Heart right ventricle (tissue), 16 donors: Measurements from ENCODE around the gene QRICH2. TPM values are rescaled to one million over a fixed set of nuclear protein-coding genes. Genes with fewer than 3 reads are reported as not detected.
"Not testable (repeated sequence)": the region's sequence is repeated elsewhere in the genome, so short reads cannot be mapped to it uniquely, and the experiment has no call there.

ENCODE experiments used
- ATAC-seq, 8 donors: fragments of 200-7000 bp; cut with Tn5 transposase; one replicate each; pipeline ENCODE4 v1.9.1; 2020; ENCODE audit warnings: mild to moderate bottlenecking in 8 of 8, moderate library complexity in 8 of 8, moderate number of reproducible peaks in 1 of 8
- DNase-seq, 2 donors: peaks; one replicate each; pipeline ENCODE4 v3.0.0-alpha.2; 2020
- H3K27ac ChIP-seq, 10 donors: fragments of 200-600 bp; sonication (generic) in 2 of 10; one replicate each; pipeline versions ENCODE4 v1.5.0 to v1.8.0; 2020 to 2022; ENCODE audit warnings: mild to moderate bottlenecking in 3 of 10
- H3K27me3 ChIP-seq, 7 donors: fragments of 200-600 bp; one replicate each; pipeline ENCODE4 v1.8.0; 2021 to 2022; ENCODE audit warnings: mild to moderate bottlenecking in 2 of 7
- H3K36me3 ChIP-seq, 9 donors: fragments of 200-600 bp; sonication (generic) in 1 of 9; one replicate each; pipeline versions ENCODE4 v1.5.0 to v1.8.0; 2020 to 2022; ENCODE audit warnings: mild to moderate bottlenecking in 2 of 9
- H3K4me1 ChIP-seq, 9 donors: fragments of 200-600 bp; sonication (generic) in 1 of 9; one replicate each; pipeline versions ENCODE4 v1.5.0 to v1.8.0; 2020 to 2022; ENCODE audit warnings: mild to moderate bottlenecking in 4 of 9
- H3K4me3 ChIP-seq, 10 donors: fragments of 200-600 bp; sonication (generic) in 2 of 10; one replicate each; pipeline versions ENCODE4 v1.5.0 to v1.8.0; 2020 to 2022; ENCODE audit warnings: mild to moderate bottlenecking in 7 of 10, moderate library complexity in 2 of 10
- H3K9me3 ChIP-seq, 11 donors: fragments of 200-600 bp in 10 of 11; sonication (generic) in 2 of 11; one replicate each; pipeline versions ENCODE4 v1.5.0 to v1.8.0; 2013 to 2022; ENCODE audit warnings: mild to moderate bottlenecking in 2 of 11, control low read depth in 1 of 11, moderate library complexity in 1 of 11
- CTCF ChIP-seq, 9 donors: fragments of 200-600 bp; sonication (generic) in 2 of 9; IDR thresholded peaks; one replicate each; pipeline versions ENCODE4 v1.5.0 to v1.8.0; 2021 to 2022; ENCODE audit warnings: antibody characterized with exemption in 9 of 9, mild to moderate bottlenecking in 5 of 9, moderate library complexity in 1 of 9
- WGBS, 2 donors: extraction: QIAGEN DNeasy Blood & Tissue Kit; methylation state at CpG; one replicate each; pipeline ENCODE4 v1.1.7; 2013; ENCODE audit warnings: inconsistent platforms in 1 of 2; 5-methylcytosine and 5-hydroxymethylcytosine counted together
- intact Hi-C, 10 donors: fragments of 100-400 bp; cut with DNase I; formaldehyde crosslinking; loops; one replicate each; pipeline versions ENCODE4 v1.11.1 to v1.14.2; 2022
- polyA plus RNA-seq, 2 donors: library from polyadenylated mRNA; stranded (reverse); fragments of 200-250 nt; gene quantifications; one replicate each; pipeline ENCODE4 v1.2.3, GENCODE V29; 2013
- total RNA-seq, 10 donors: library from RNA; stranded (reverse); fragmentation: NEBNext Ultra II Directional in 3 of 10; extraction: Animal tissue kit (Norgen Biotek cat#: 25700) in 3 of 10; gene quantifications; one replicate each; pipeline versions ENCODE4 v1.2.1 to v1.2.4, GENCODE V29; 2021 to 2023
- donor health status: Arrhythmogenic right ventricular cardiomyopathy.
- donor health status: ischemic (EF 13 %, LVEDD 7.1; RV severe dilation, severe dysfunction).
- donor health status: healthy with polysubstance abuse.
- donor health status: DM: no; HTN: yes; CAD: no.
- donor health status: DM: no; HTN: no; CAD: no.
- donor health status: ischemic (EF 25% LVEDD 6.9; RV normal size, moderate dysfunction).
- donor health status: ischemic (EF 25% LVEDD 5.7; RV mildly dilated, moderate dysfunction).
- donor health status: healthy.
- donor health status: DM: yes; HTN: yes; CAD: no.
- donor health status: Ischemic cardiomyopathy.
- donor health status: ischemic (EF 35%, LVEDD 5.7; RV mildly dilated, moderate dysfunction).
- donor health status: nonischemic (EF 11% LVEDD 7.7; RV severe dilation, severe dysfunction).
- donor health status: DM: yes; HTN: yes; CAD: no.
- donor health status: PGD.
- donor health status: ischemic (EF 29% LVEDD 5.4; RV normal size, mild dysfunction).
- donor health status: nonischemic (EF 23%, LVEDD 6.1; RV moderate dilation, normal function).

The QRICH2 gene
- total and polyA plus RNA-seq, 12 donors = 0.98 to 8.9 (median 2.0) TPM

- Histone ChIP-seq H3K9me3 (no peaks in the 10 kb centered on the region), H3K36me3 (peaks cover 0 to 34% (median 16%) of the 10 kb centered on the region in 9 donors), H3K4me1 (peaks cover 0 to 28% (median 24%) of the 10 kb centered on the region in 9 donors), H3K4me3 (no peak overlapping the region), H3K27ac (no peak overlapping the region), H3K27me3 (no peaks in the 10 kb centered on the region)
- DNase-seq (no peak), ATAC-seq (no peak)
- no peak for TF ChIP-seq CTCF (IDR thresholded peaks at IDR 0.05)
- intact Hi-C loops = loop anchor here in 5 of 10 donors (5.0 kb wide), 4 partner anchors 33 to 47 kb away; no protein-coding TSS in a partner anchor
- 96 to 97% methylated on average over 5 of the region's 5 CpGs for WGBS, 2 donors
These were observed 42.4 kb upstream of the QRICH2 start for GRCh38 chr17:76350463-76350862.

DNA sequence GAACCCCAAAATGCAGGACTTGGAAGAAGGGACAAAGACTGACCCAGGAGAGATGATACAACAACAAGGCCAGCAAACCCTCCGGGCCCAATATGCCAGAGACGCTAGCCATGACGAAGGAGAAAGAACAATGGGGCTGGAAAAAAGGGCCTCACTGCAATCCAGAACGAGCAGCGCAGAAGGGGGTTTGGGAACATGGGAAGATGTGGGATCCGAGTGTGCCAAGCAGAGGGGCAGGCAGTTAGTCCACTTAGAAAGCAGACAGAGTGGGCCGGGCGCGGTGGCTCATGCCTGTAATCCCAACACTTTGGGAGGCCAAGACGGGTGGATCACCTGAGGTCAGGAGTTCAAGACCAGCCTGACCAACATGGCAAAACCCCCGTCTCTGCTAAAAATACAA is 38.9 kb upstream of the QRICH2 start:
- H3K27me3 ChIP-seq, DNase-seq, intact Hi-C loops, H3K27ac ChIP-seq, H3K4me3 ChIP-seq, ATAC-seq, H3K9me3 ChIP-seq, H3K4me1 ChIP-seq: not testable (repeated sequence)
- H3K36me3 ChIP-seq = peaks cover 0 to 67% (median 32%) of the 10 kb centered on the region in 9 donors
- 94 to 95% methylated on average over 11 of the region's 11 CpGs for WGBS, 2 donors

- Histone ChIP-seq H3K4me3 (no peak overlapping the region), H3K9me3 (no peaks in the 10 kb centered on the region), H3K27me3 (no peaks in the 10 kb centered on the region), H3K4me1 (no peaks in the 10 kb centered on the region), H3K27ac (no peak overlapping the region), H3K36me3 (peaks cover 0 to 79% (median 33%) of the 10 kb centered on the region in 9 donors)
- DNase-seq (no peak), ATAC-seq (no peak)
- TF ChIP-seq CTCF (IDR thresholded peaks at IDR 0.05) = no peak
- WGBS, 2 donors = 94% methylated on average over 14 of the region's 14 CpGs
- intact Hi-C loops = no loop called here
These were observed 37.4 kb upstream of the QRICH2 start for GRCh38 chr17:76345377-76345974.

- no peak for DNase-seq
- 91% methylated on average over 7 of the region's 7 CpGs for WGBS, 2 donors
- no peak for ATAC-seq
- Histone ChIP-seq H3K27ac (no peak overlapping the region), H3K9me3 (no peaks in the 10 kb centered on the region), H3K27me3 (no peaks in the 10 kb centered on the region), H3K4me3 (no peak overlapping the region), H3K36me3 (peaks cover 0 to 85% (median 30%) of the 10 kb centered on the region in 9 donors), H3K4me1 (peaks cover 0 to 4% (median 2%) of the 10 kb centered on the region in 9 donors)
- TF ChIP-seq CTCF (IDR thresholded peaks at IDR 0.05) = no peak
- intact Hi-C loops = no loop called here
These were observed 35.0 kb upstream of the QRICH2 start for GRCh38 chr17:76343106-76343505.

DNA sequence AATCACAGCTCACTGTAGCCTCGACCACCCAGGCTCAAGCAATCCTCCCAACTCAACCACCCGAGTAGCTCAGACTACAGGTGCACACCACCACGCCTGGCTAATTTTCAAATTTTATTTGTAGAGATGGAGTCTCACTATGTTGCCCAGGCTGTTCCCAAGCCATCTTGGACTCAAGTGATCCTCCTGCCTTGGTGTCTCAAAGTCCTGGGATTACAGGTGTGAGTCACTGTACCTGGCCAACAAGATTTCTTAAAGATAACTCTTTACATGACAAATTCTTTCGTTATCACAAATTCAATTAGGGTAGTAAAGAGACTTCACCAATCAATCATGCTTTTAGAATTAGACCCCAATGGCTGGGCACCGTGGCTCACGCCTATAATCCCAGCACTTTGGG is 33.2 kb upstream of the QRICH2 start:
- Histone ChIP-seq H3K36me3 (peaks cover 0 to 67% (median 17%) of the 10 kb centered on the region in 9 donors), H3K27me3 (no peaks in the 10 kb centered on the region), H3K27ac (no peak overlapping the region), H3K9me3 (no peaks in the 10 kb centered on the region), H3K4me3 (no peak overlapping the region), H3K4me1 (peaks cover 0 to 13% (median 6%) of the 10 kb centered on the region in 9 donors)
- 97 to 99% methylated on average over 6 of the region's 6 CpGs for WGBS, 2 donors
- DNase-seq (no peak), ATAC-seq (no peak)
- no peak for TF ChIP-seq CTCF (IDR thresholded peaks at IDR 0.05)
- intact Hi-C loops = no loop called here
